Renal pelvis (tissue), 4 donors: ENCODE measurements around the gene USP40. TPM values are rescaled to one million over a fixed set of nuclear protein-coding genes. Genes with fewer than 3 reads are reported as not detected.

ENCODE experiments used
- DNase-seq: peaks from one replicate; pipeline ENCODE4 v3.0.0-alpha.2; 2013
- polyA plus RNA-seq, 3 donors: library from polyadenylated mRNA; unstranded; fragments of 120-200 nt; gene quantifications; one replicate each; pipeline ENCODE4 v1.2.1, GENCODE V29; 2013; ENCODE audit not compliant: insufficient read length in 3 of 3

Gene USP40
- polyA plus RNA-seq, 3 donors, result 40.6 to 80.7 (median 58.7) TPM

GRCh38 chr2:233476063-233476410 lies 90.5 kb downstream of the USP40 start:
- no peak for DNase-seq

- DNase-seq, result no peak
Observed at GRCh38 chr2:233474308-233475160, 92.0 kb downstream of the USP40 start.

- DNase-seq, result no peak
Observed at GRCh38 chr2:233473878-233474277, 92.7 kb downstream of the USP40 start.

GRCh38 chr2:233473386-233473791 lies 93.2 kb downstream of the USP40 start:
- no peak for DNase-seq

- no peak for DNase-seq
Observed at GRCh38 chr2:233471291-233472035, 95.1 kb downstream of the USP40 start.

GRCh38 chr2:233470839-233471238 lies 95.7 kb downstream of the USP40 start:
- no peak for DNase-seq

GRCh38 chr2:233470011-233470687 lies 96.4 kb downstream of the USP40 start:
- peak; percentile 62 for DNase-seq

- DNase-seq, result no peak
Observed at GRCh38 chr2:233469261-233470010, 97.1 kb downstream of the USP40 start.

- no peak for DNase-seq
Observed at GRCh38 chr2:233468741-233469110, 97.9 kb downstream of the USP40 start.

- DNase-seq, result no peak
Observed at GRCh38 chr2:233468047-233468740, 98.4 kb downstream of the USP40 start.

- no peak for DNase-seq
Observed at GRCh38 chr2:233466991-233467603, 99.5 kb downstream of the USP40 start.

- DNase-seq, result no peak
Observed at GRCh38 chr2:233464531-233465240, 101.9 kb downstream of the USP40 start.

GRCh38 chr2:233464056-233464455 lies 102.5 kb downstream of the USP40 start:
- no peak for DNase-seq

- no peak for DNase-seq
Observed at GRCh38 chr2:233463586-233463985, 103.0 kb downstream of the USP40 start.

GRCh38 chr2:233462826-233463470 lies 103.6 kb downstream of the USP40 start:
- no peak for DNase-seq

- no peak for DNase-seq
Observed at GRCh38 chr2:233462202-233462785, 104.3 kb downstream of the USP40 start.

GRCh38 chr2:233461481-233461891 lies 105.1 kb downstream of the USP40 start:
- DNase-seq, result no peak

- no peak for DNase-seq
Observed at GRCh38 chr2:233460726-233461441, 105.7 kb downstream of the USP40 start.

GRCh38 chr2:233459426-233459825 lies 107.2 kb downstream of the USP40 start:
- DNase-seq, result no peak
